ENCODE measurements around the gene CCL27. TPM values are rescaled to one million over a fixed set of nuclear protein-coding genes. Genes with fewer than 3 reads are reported as not detected.

The CCL27 gene
- total and polyA plus RNA-seq, 2 of the 8 experiments (the other 6 are each of a cell fraction or from before 2014, with no cell fraction given), result 0.42 TPM; not detected in 1

DNA sequence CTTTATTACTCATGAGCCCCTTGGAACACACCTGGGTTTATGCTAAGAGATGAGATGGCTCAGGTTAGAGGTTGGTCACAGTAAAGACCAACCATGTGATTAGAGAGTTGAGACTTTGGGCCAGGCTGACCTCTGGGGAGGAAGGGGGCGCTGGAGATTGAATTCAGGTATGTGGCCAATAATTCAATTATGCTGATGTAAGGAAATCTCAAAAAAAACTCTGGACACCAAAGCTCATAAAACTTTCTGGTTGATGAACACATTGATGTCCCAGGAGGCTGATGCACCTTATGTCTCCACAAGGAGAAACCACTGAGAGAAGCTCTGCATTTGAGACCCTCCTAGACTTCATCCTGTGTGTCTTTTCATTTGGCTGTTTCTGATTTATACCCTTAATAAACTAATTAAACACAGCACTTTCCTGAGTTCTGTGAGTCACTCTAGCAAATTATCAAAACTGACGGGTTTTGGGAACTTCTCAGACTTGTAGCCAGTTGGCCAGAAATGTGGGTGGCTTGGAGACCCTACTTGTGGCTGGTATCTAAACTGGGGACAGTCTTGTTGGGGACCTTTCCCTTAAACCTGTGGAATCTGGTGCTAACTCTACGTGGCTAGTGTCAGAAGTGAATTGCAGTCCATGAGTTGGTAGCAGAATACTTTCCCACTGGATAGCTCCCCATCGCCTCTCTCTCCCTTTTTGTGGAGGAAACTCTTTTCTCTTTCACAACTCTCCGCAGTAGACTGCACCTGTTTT, 7.5 kb upstream of the CCL27 start:
- no peak overlapping the region for H2BK12ac ChIP-seq (ENCODE audit: low read depth, low read length)
- no peak overlapping the region for H3K9ac ChIP-seq (replicated peaks in 1 of 4; ENCODE audit: extremely low read depth in 1 of 4, low read depth in 3 of 4, low read length in 3 of 4)
- H3K4me1 ChIP-seq (replicated peaks in 1 of 4; ENCODE audit: control insufficient read depth in 3 of 4, insufficient read depth in 4 of 4, low read length in 3 of 4), result peaks cover 0 to 1% (median 0%) of the 10 kb centered on the region in 4 experiments; a peak in 1 of 7 replicates
- H3K14ac ChIP-seq (ENCODE audit: insufficient read length), result no peak overlapping the region
- H3K9me3 ChIP-seq (ENCODE audit: insufficient read depth in 2 of 2, low read depth in 1 of 2, low read length in 1 of 2), result peaks cover 3 to 5% of the 10 kb centered on the region in 2 experiments; a peak in 1 of 4 replicates
- POLR2A ChIA-PET (ENCODE audit: partially characterized antibody), result interaction anchor here (0.8 to 1.2 kb wide), 3 partner anchors 9 to 320 kb away, joined by 3 to 4 read pairs (median 3); partner anchors contain the start of gene IL11RA
- no peak overlapping the region for H2BK20ac ChIP-seq (ENCODE audit: low read length)
- H4K8ac ChIP-seq (ENCODE audit: extremely low read depth, insufficient read depth, low read length), result no peak overlapping the region
- no peak overlapping the region for H3K23ac ChIP-seq (ENCODE audit: insufficient read length)
- H3K27me3 ChIP-seq (replicated peaks in 1 of 4; ENCODE audit: control insufficient read depth in 3 of 4, extremely low read depth in 1 of 4, insufficient read depth in 3 of 4, low read length in 3 of 4), result no peaks in the 10 kb centered on the region
- no peak overlapping the region for H2BK5ac ChIP-seq (ENCODE audit: low read depth, low read length)
- no peak overlapping the region for H3K4ac ChIP-seq (replicated peaks; ENCODE audit: insufficient read length, low read depth, low read length)
- H3K79me1 ChIP-seq (ENCODE audit: low read depth, low read length), result no peaks in the 10 kb centered on the region
- no peak overlapping the region for H2AK5ac ChIP-seq (ENCODE audit: low read depth, low read length)
- no peak overlapping the region for H4K5ac ChIP-seq (ENCODE audit: insufficient read length, low read depth, low read length)
- H3K23me2 ChIP-seq (ENCODE audit: low read depth, low read length), result peaks cover 4% of the 10 kb centered on the region; the same call in 1 of the 2 replicates
- 77% methylated on average over 5 of the region's 5 CpGs; no CpG with 5 or more reads in 1 of the 2 experiments for WGBS, 2 experiments (ENCODE audit: extremely low coverage in 1 of 2, insufficient coverage in 1 of 2, insufficient read length in 1 of 2, insufficient replicate concordance in 2 of 2, low coverage in 1 of 2, low lambda C conversion rate in 2 of 2, missing lambda C conversion rate in 1 of 2)
- FAIRE-seq (no peak), DNase-seq (ENCODE audit: low read depth in 1 of 2, low spot score in 2 of 2) (no peak)
- H3K4me2 ChIP-seq (ENCODE audit: insufficient read depth in 1 of 2, low read depth in 2 of 2, low read length in 2 of 2), result no peak overlapping the region
- H3K36me3 ChIP-seq (ENCODE audit: control insufficient read depth in 2 of 4, insufficient read depth in 4 of 4, low read length in 3 of 4), result peaks cover 0 to 5% (median 0%) of the 10 kb centered on the region in 4 experiments; a peak in 3 of 8 replicates
- H3K4me3 ChIP-seq (ENCODE audit: extremely low read depth in 1 of 4, insufficient read depth in 2 of 4, low read depth in 3 of 4, low read length in 4 of 4), result no peak overlapping the region
- CTCF ChIA-PET (ENCODE audit: partially characterized antibody), result interaction anchor here (0.6 to 5.5 kb wide), 4 partner anchors 13 to 40 kb away, joined by 3 to 27 read pairs (median 4); no protein-coding TSS in a partner anchor
- no peak overlapping the region for H2AFZ ChIP-seq (ENCODE audit: low read length)
- H2BK120ac ChIP-seq (replicated peaks; ENCODE audit: low read depth, low read length), result no peak overlapping the region
- H4K20me1 ChIP-seq (replicated peaks in 1 of 2; ENCODE audit: control insufficient read depth in 1 of 2, insufficient read depth in 2 of 2, low read length in 2 of 2), result peaks cover 0 to 6% of the 10 kb centered on the region in 2 experiments
- no peak overlapping the region for H2BK15ac ChIP-seq (ENCODE audit: low read length)
- H3K27ac ChIP-seq (ENCODE audit: low read depth, low read length), result no peak overlapping the region
- no peak overlapping the region for H4K91ac ChIP-seq (replicated peaks; ENCODE audit: insufficient read length, low read length)
- no peak overlapping the region for H3K56ac ChIP-seq (replicated peaks; ENCODE audit: insufficient read length, low read depth, low read length)
- H3K79me2 ChIP-seq (ENCODE audit: control insufficient read depth in 1 of 2, insufficient read depth in 2 of 2, low read length in 2 of 2), result peaks cover 0 to 8% of the 10 kb centered on the region in 2 experiments; a peak in 1 of 4 replicates
- no peak overlapping the region for H3K18ac ChIP-seq (ENCODE audit: extremely low read depth, low read length)
- no peak for TF ChIP-seq BCL11A (IDR thresholded peaks at IDR 0.05; ENCODE audit: low read depth in 2 of 2, low read length in 2 of 2)
- no peak for TF ChIP-seq TBP (IDR thresholded peaks at IDR 0.05; ENCODE audit: low read depth, low read length)
- TF ChIP-seq CTBP2 (IDR thresholded peaks at IDR 0.05; ENCODE audit: borderline replicate concordance, insufficient read depth, insufficient read length, low read length), result no peak
- TF ChIP-seq PHF8 (conservative IDR thresholded peaks at IDR 0.05; ENCODE audit: low read depth, low read length), result no peak
- no peak for TF ChIP-seq EGR1 (IDR thresholded peaks at IDR 0.05; ENCODE audit: borderline replicate concordance, low read depth, low read length)
- no peak for TF ChIP-seq RXRA (IDR thresholded peaks at IDR 0.05; ENCODE audit: insufficient read depth, low read depth, low read length)
- TF ChIP-seq HDAC6 (IDR thresholded peaks at IDR 0.05; ENCODE audit: low read depth, low read length), result no peak
- no peak for TF ChIP-seq RFX5 (IDR thresholded peaks at IDR 0.05; ENCODE audit: borderline replicate concordance, low read depth, low read length)
- no peak for TF ChIP-seq RBBP5 (IDR thresholded peaks at IDR 0.05; ENCODE audit: borderline replicate concordance, low read depth, low read length)
- TF ChIP-seq ZNF274 (IDR thresholded peaks at IDR 0.05; ENCODE audit: borderline replicate concordance, extremely low read depth, low read length), result no peak
- TF ChIP-seq SP2 (IDR thresholded peaks at IDR 0.05; ENCODE audit: low read length), result no peak
- no peak for TF ChIP-seq SP1 (IDR thresholded peaks at IDR 0.05; ENCODE audit: low read depth, low read length)

All from H1 (cell line).